ENCODE data around the gene CA10. TPM values are rescaled to one million over a fixed set of nuclear protein-coding genes. Genes with fewer than 3 reads are reported as not detected.

Gene CA10
- total and polyA plus RNA-seq, 9 of the 15 experiments (the other 6 are each of a cell fraction or from before 2014, with no cell fraction given): not detected

DNA sequence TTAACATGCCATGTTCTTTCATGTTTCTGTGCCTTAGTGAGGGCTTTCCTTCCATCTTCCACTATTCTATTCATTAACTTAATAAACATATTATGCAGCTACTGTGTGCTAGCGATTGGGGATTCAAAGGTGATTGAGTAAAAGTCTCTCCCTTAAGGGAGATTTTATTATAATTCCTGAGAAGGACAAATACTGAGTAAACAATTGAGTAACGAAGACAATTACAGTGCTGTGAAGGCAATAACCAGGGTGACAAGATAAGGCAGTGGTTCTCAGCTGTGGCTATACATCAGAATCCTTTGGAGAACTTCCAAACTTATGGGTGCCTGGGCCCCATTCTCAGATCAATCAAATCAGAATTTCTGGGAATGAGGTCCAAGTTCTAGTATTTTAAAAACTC is 353.3 kb downstream of the CA10 start:
- in situ Hi-C loops (cut with MboI) (no loop called here), intact Hi-C loops (cut with micrococcal nuclease) (no loop called here)
- Histone ChIP-seq H2AFZ (ENCODE audit: low read depth, low read length) (no peak overlapping the region), H3K4me3 (no peak overlapping the region), H3K4me1 (replicated peaks in 1 of 2; ENCODE audit: control insufficient read depth in 2 of 2, insufficient read depth in 2 of 2, low read length in 2 of 2) (no peaks in the 10 kb centered on the region), H3K9ac (ENCODE audit: insufficient read depth in 1 of 2, low read depth in 2 of 2, low read length in 2 of 2) (no peak overlapping the region), H3K79me2 (ENCODE audit: control insufficient read depth, insufficient read depth, low read length) (no peaks in the 10 kb centered on the region), H3K27me3 (ENCODE audit: control insufficient read depth in 2 of 2, insufficient read depth in 2 of 2, low read length in 2 of 2) (no peaks in the 10 kb centered on the region), H3K27ac (ENCODE audit: extremely low read depth, low read depth, low read length) (no peak overlapping the region), H3K9me1 (ENCODE audit: control insufficient read depth, insufficient read depth, low read length) (no peaks in the 10 kb centered on the region), H3K36me3 (ENCODE audit: control insufficient read depth, insufficient read depth, low read length) (no peaks in the 10 kb centered on the region), H4K20me1 (replicated peaks; ENCODE audit: control insufficient read depth, insufficient read depth, low read length) (no peaks in the 10 kb centered on the region), H3K9me3 (replicated peaks; ENCODE audit: control insufficient read depth, insufficient read depth, low read depth, low read length) (no peaks in the 10 kb centered on the region), H3K4me2 (ENCODE audit: insufficient read depth, low read length) (no peak overlapping the region)
- no peak for ATAC-seq
- POLR2A ChIA-PET: no interaction called here
- BruUV-seq (replicated peaks): no TSS peak
- DNase-seq (ENCODE audit: extremely low read depth in 1 of 4, low spot score in 3 of 4): no peak
- WGBS (ENCODE audit: insufficient coverage, low coverage, missing lambda C conversion rate): 0% methylated on average over 2 of the region's 2 CpGs
- CTCF ChIA-PET (ENCODE audit: low intra/inter-chr PET ratio): no interaction called here
- FAIRE-seq: no peak
- TF ChIP-seq, protein P1, sequence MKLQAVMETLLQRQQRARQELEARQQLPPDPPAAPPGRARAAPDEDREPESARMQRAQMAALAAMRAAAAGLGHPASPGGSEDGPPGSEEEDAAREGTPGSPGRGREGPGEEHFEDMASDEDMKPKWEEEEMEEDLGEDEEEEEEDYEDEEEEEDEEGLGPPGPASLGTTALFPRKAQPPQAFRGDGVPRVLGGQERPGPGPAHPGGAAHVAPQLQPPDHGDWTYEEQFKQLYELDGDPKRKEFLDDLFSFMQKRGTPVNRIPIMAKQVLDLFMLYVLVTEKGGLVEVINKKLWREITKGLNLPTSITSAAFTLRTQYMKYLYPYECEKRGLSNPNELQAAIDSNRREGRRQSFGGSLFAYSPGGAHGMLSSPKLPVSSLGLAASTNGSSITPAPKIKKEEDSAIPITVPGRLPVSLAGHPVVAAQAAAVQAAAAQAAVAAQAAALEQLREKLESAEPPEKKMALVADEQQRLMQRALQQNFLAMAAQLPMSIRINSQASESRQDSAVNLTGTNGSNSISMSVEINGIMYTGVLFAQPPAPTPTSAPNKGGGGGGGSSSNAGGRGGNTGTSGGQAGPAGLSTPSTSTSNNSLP (IDR thresholded peaks at IDR 0.05; ENCODE audit: borderline replicate concordance, low read depth, low read length): no peak
- TF ChIP-seq ZNF41 (CRISPR knock-in tag; conservative IDR thresholded peaks at IDR 0.05): no peak
- TF ChIP-seq, protein P2, sequence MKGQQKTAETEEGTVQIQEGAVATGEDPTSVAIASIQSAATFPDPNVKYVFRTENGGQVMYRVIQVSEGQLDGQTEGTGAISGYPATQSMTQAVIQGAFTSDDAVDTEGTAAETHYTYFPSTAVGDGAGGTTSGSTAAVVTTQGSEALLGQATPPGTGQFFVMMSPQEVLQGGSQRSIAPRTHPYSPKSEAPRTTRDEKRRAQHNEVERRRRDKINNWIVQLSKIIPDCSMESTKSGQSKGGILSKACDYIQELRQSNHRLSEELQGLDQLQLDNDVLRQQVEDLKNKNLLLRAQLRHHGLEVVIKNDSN (CRISPR knock-in tag; IDR thresholded peaks at IDR 0.05): no peak
- TF ChIP-seq, protein P3, sequence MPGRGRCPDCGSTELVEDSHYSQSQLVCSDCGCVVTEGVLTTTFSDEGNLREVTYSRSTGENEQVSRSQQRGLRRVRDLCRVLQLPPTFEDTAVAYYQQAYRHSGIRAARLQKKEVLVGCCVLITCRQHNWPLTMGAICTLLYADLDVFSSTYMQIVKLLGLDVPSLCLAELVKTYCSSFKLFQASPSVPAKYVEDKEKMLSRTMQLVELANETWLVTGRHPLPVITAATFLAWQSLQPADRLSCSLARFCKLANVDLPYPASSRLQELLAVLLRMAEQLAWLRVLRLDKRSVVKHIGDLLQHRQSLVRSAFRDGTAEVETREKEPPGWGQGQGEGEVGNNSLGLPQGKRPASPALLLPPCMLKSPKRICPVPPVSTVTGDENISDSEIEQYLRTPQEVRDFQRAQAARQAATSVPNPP (IDR thresholded peaks at IDR 0.05; ENCODE audit: borderline replicate concordance, insufficient read depth, insufficient read length): no peak
- TF ChIP-seq NBN (IDR thresholded peaks at IDR 0.05; ENCODE audit: low read depth): no peak
- TF ChIP-seq MTA1 (IDR thresholded peaks at IDR 0.05; ENCODE audit: borderline replicate concordance): no peak
- no peak for TF ChIP-seq U2AF2 (optimal IDR thresholded peaks at IDR 0.05; ENCODE audit: low read depth, low read length)
- TF ChIP-seq JUN (IDR thresholded peaks at IDR 0.05; ENCODE audit: borderline replicate concordance, low read depth, low read length): no peak
- no peak for TF ChIP-seq JUN (CRISPR knock-in tag; IDR thresholded peaks at IDR 0.05; ENCODE audit: borderline replicate concordance)
- no peak for TF ChIP-seq BRF1 (IDR thresholded peaks at IDR 0.05; ENCODE audit: borderline replicate concordance, extremely low read depth, insufficient read length)

Measured in K562 (cell line).